BE2C (cell line): ENCODE results near the gene KRTAP5-3.

Experiments used
- DNase-seq: peaks from one replicate; pipeline ENCODE4 v3.0.0-alpha.2; 2020
- H3K27me3 ChIP-seq: fragments of 250-450 bp; sonication (Bioruptor Pico); 2 replicates; pipeline ENCODE4 v1.5.1; 2020; ENCODE audit warnings: mild to moderate bottlenecking
- H3K36me3 ChIP-seq: fragments of 250-450 bp; sonication (Bioruptor Pico); 2 replicates; pipeline ENCODE4 v1.5.1; 2020; ENCODE audit warnings: mild to moderate bottlenecking
- H3K4me1 ChIP-seq: fragments of 250-450 bp; sonication (Bioruptor Pico); 2 replicates; pipeline ENCODE4 v1.5.1; 2020
- H3K4me3 ChIP-seq: 2 replicates; pipeline ENCODE4 v1.5.1; 2011; ENCODE audit warnings: low read depth, low read length
- H3K9me3 ChIP-seq: fragments of 250-450 bp; sonication (Bioruptor Pico); 2 replicates; pipeline ENCODE4 v1.5.1; 2020
- CTCF ChIP-seq: IDR thresholded peaks from 2 replicates; pipeline ENCODE4 v1.5.1; 2012; ENCODE audit warnings: mild to moderate bottlenecking, low read depth, low read length

The KRTAP5-3 gene

GRCh38 chr11:1563697-1564534 lies 44.3 kb downstream of the KRTAP5-3 start:
- H3K36me3 ChIP-seq = no peaks in the 10 kb centered on the region
- no peaks in the 10 kb centered on the region for H3K9me3 ChIP-seq
- no peak overlapping the region for H3K4me3 ChIP-seq
- peaks cover 4% of the 10 kb centered on the region; the same call in 1 of the 2 replicates for H3K4me1 ChIP-seq
- no peak for TF ChIP-seq CTCF
- DNase-seq = no peak
- no peaks in the 10 kb centered on the region for H3K27me3 ChIP-seq

GRCh38 chr11:1563149-1563638 lies 45.1 kb downstream of the KRTAP5-3 start:
- no peaks in the 10 kb centered on the region for H3K27me3 ChIP-seq

GRCh38 chr11:1562469-1563148 lies 45.7 kb downstream of the KRTAP5-3 start:
- Histone ChIP-seq H3K4me1 (peaks cover 4% of the 10 kb centered on the region; the same call in 1 of the 2 replicates), H3K9me3 (no peaks in the 10 kb centered on the region), H3K27me3 (no peaks in the 10 kb centered on the region), H3K36me3 (no peaks in the 10 kb centered on the region), H3K4me3 (no peak overlapping the region)
- DNase-seq = no peak
- no peak for TF ChIP-seq CTCF

More at GRCh38 chr11:1563149-1563638, 45.1 kb downstream of the KRTAP5-3 start:
- no peaks in the 10 kb centered on the region for H3K36me3 ChIP-seq
- TF ChIP-seq CTCF = no peak
- no peak overlapping the region for H3K4me3 ChIP-seq
- peaks cover 4% of the 10 kb centered on the region; the same call in 1 of the 2 replicates for H3K4me1 ChIP-seq
- no peaks in the 10 kb centered on the region for H3K9me3 ChIP-seq
- DNase-seq = no peak

GRCh38 chr11:1561955-1562354 lies 46.3 kb downstream of the KRTAP5-3 start:
- Histone ChIP-seq H3K27me3 (no peaks in the 10 kb centered on the region), H3K4me3 (no peak overlapping the region), H3K9me3 (no peaks in the 10 kb centered on the region), H3K36me3 (no peaks in the 10 kb centered on the region), H3K4me1 (peaks cover 4% of the 10 kb centered on the region; the same call in 1 of the 2 replicates)
- TF ChIP-seq CTCF = no peak
- DNase-seq = no peak

GRCh38 chr11:1561266-1561665 lies 47.0 kb downstream of the KRTAP5-3 start:
- H3K27me3 ChIP-seq = no peaks in the 10 kb centered on the region
- no peaks in the 10 kb centered on the region for H3K9me3 ChIP-seq
- H3K4me1 ChIP-seq = peaks cover 4% of the 10 kb centered on the region; the same call in 1 of the 2 replicates
- DNase-seq = no peak
- no peaks in the 10 kb centered on the region for H3K36me3 ChIP-seq
- H3K4me3 ChIP-seq = no peak overlapping the region
- TF ChIP-seq CTCF = no peak
